ENCODE data around the gene TMEM239.

TMEM239 gene

GRCh38 chr20:2859330-2860121 is 43.4 kb downstream of the TMEM239 start:
- no peak for DNase-seq

- DNase-seq = no peak
These were observed 48.5 kb downstream of the TMEM239 start for GRCh38 chr20:2864626-2865025.

- DNase-seq = no peak
These were observed 48.9 kb downstream of the TMEM239 start for GRCh38 chr20:2865101-2865500.

- no peak for DNase-seq
These were observed 49.5 kb downstream of the TMEM239 start for GRCh38 chr20:2865630-2866029.

- no peak for DNase-seq
These were observed 50.1 kb downstream of the TMEM239 start for GRCh38 chr20:2866236-2866635.

GRCh38 chr20:2867081-2867864 is 51.1 kb downstream of the TMEM239 start:
- no peak for DNase-seq
